K562 (cell line): ENCODE data around the gene ACSF2. TPM values are rescaled to one million over a fixed set of nuclear protein-coding genes. Genes with fewer than 3 reads are reported as not detected.

Experiments
- BRF2 ChIP-seq: IDR thresholded peaks from 3 replicates; pipeline ENCODE4 v1.6.1; 2011; ENCODE audit warnings: borderline replicate concordance, mild to moderate bottlenecking; ENCODE audit not compliant: insufficient read length, insufficient read depth
- CCAR2 ChIP-seq: fragments of 200-400 bp; formaldehyde crosslinking; IDR thresholded peaks from 2 replicates; pipeline ENCODE4 v1.6.1; 2017; ENCODE audit warnings: mild to moderate bottlenecking, low read depth, low read length
- CREB3L1 ChIP-seq: fragments of 450-650 bp; IDR thresholded peaks from 2 replicates; pipeline ENCODE4 v1.6.1; 2014; ENCODE audit warnings: low read depth, mild to moderate bottlenecking, moderate library complexity, borderline replicate concordance
- ELK3 ChIP-seq: fragments of 450-650 bp; formaldehyde crosslinking; IDR thresholded peaks from 2 replicates; pipeline ENCODE4 v1.4.0; 2020; ENCODE audit warnings: mild to moderate bottlenecking
- HNRNPH1 ChIP-seq: fragments of 200-400 bp; formaldehyde crosslinking; optimal IDR thresholded peaks from 2 replicates; pipeline ENCODE3; 2017; ENCODE audit warnings: low read depth, mild to moderate bottlenecking, low read length, moderate library complexity
- NCOA6 ChIP-seq: fragments of 450-650 bp; IDR thresholded peaks from 2 replicates; pipeline ENCODE4 v1.6.1; 2017; ENCODE audit warnings: mild to moderate bottlenecking
- NFIC ChIP-seq: fragments of 450-650 bp; IDR thresholded peaks from 2 replicates; pipeline ENCODE4 v1.6.1; 2017; ENCODE audit warnings: mild to moderate bottlenecking, inconsistent platforms
- NR2C2 ChIP-seq, 2 experiments: fragments of 200-800 bp in 1 of 2; sonication (Bioruptor generic) in 1 of 2; sonication (generic) in 1 of 2; formaldehyde crosslinking in 1 of 2; IDR thresholded peaks; 2 replicates each; pipeline versions ENCODE4 v1.6.1 to v1.8.0; 2016 to 2022; ENCODE audit warnings: mild to moderate bottlenecking in 1 of 2, missing compliant biosample characterization in 1 of 2, missing genetic modification characterization in 1 of 2, missing genetic modification reagents in 1 of 2
- PPARD ChIP-seq: fragments of 250-450 bp; sonication (Bioruptor Pico); IDR thresholded peaks from 2 replicates; pipeline ENCODE4 v1.8.0; 2022; ENCODE audit warnings: inconsistent platforms, mild to moderate bottlenecking, moderate library complexity
- PRDM10 ChIP-seq: fragments of 450-650 bp; IDR thresholded peaks from 2 replicates; pipeline ENCODE4 v1.6.1; 2018; ENCODE audit not compliant: partially characterized antibody
- RB1 ChIP-seq: fragments of 450-650 bp; IDR thresholded peaks from 2 replicates; pipeline ENCODE4 v1.6.1; 2017; ENCODE audit warnings: low read depth, mild to moderate bottlenecking
- SAFB ChIP-seq: fragments of 200-400 bp; formaldehyde crosslinking; IDR thresholded peaks from 2 replicates; pipeline ENCODE4 v1.6.1; 2017; ENCODE audit warnings: low read depth, low read length, borderline replicate concordance
- SMAD2 ChIP-seq: fragments of 150-350 bp; IDR thresholded peaks from 2 replicates; pipeline ENCODE4 v1.6.1; 2014; ENCODE audit warnings: low read depth, mild to moderate bottlenecking, low read length
- STAT5A ChIP-seq: IDR thresholded peaks from 2 replicates; pipeline ENCODE4 v1.6.1; 2012; ENCODE audit warnings: low read length, inconsistent platforms, borderline replicate concordance
- YBX1 ChIP-seq: fragments of 450-650 bp; IDR thresholded peaks from 2 replicates; pipeline ENCODE4 v1.7.1; 2016; ENCODE audit warnings: mild to moderate bottlenecking
- ZKSCAN1 ChIP-seq: fragments of 150-350 bp; IDR thresholded peaks from 2 replicates; pipeline ENCODE4 v1.6.1; 2016; ENCODE audit warnings: low read depth, low read length
- ZNF586 ChIP-seq: fragments of 450-650 bp; formaldehyde crosslinking; conservative IDR thresholded peaks from 2 replicates; pipeline ENCODE4 v1.4.0; 2020; ENCODE audit warnings: mild to moderate bottlenecking, moderate library complexity
- polyA plus RNA-seq, 8 experiments: library from polyadenylated mRNA; depleted of rRNA in 4 of 8; stranded (reverse) in 5 of 8; unstranded in 3 of 8; fragments of >200 nt; fragmentation: Nextera tagmentation in 2 of 8; fragmentation: Illumina TruSeq in 1 of 8; extraction: Ambion mirVana in 2 of 8; extraction: Trizol in 1 of 8; gene quantifications; 2 replicates each; pipeline versions ENCODE4 v1.2.1 to v1.2.3, GENCODE V29; 2011 to 2014; ENCODE audit warnings: inconsistent platforms in 1 of 8, missing spikeins in 1 of 8
- total RNA-seq, 7 experiments: library from RNA; depleted of rRNA in 6 of 7; stranded (reverse); fragments of >200 nt in 6 of 7; fragmentation: Illumina TruSeq in 2 of 7; extraction: Trizol in 2 of 7; gene quantifications; 2 replicates each; pipeline versions ENCODE4 v1.2.1 to v1.2.3, GENCODE V29; 2011 to 2021; ENCODE audit warnings: low replicate concordance in 1 of 7

ACSF2 gene
- total and polyA plus RNA-seq, 9 of the 15 experiments (the other 6 are each of a cell fraction or from before 2014, with no cell fraction given), result 0.89 to 6.1 (median 3.5) TPM

GRCh38 chr17:50478391-50479381, 52.7 kb downstream of the ACSF2 start, which contains the start of gene RSAD1 (continued):
- TF ChIP-seq CREB3L1 (peak; percentile 87), SMAD2 (no peak), NCOA6 (peak; percentile 41; the same call in 1 of the 2 replicates), RB1 (peak; percentile 98), STAT5A (peak; percentile 11; the same call in 1 of the 2 replicates), ELK3 (CRISPR knock-in tag) (no peak), ZNF586 (CRISPR knock-in tag) (0 out of 2 replicates have a peak, but pooled peaks have one; percentile 12), PRDM10 (no peak), CCAR2 (no peak), BRF2 (no peak), YBX1 (no peak), ZKSCAN1 (no peak), HNRNPH1 (no peak), SAFB (peak; percentile 85), NR2C2 (CRISPR knock-in tag; IDR thresholded peaks at IDR 0.05) (peak; percentile 53; the same call in 1 of the 2 replicates), NR2C2 (tag; IDR thresholded peaks at IDR 0.05) (peak; percentile 93), NFIC (no peak; the same call in none of the 2 replicates), PPARD (no peak)
